HG03469 (cell line): ENCODE measurements around the gene STMP1.
"Not testable (repeated sequence)": the region's sequence is repeated elsewhere in the genome, so short reads cannot be mapped to it uniquely, and the experiment has no call there.

ENCODE experiments used
- ATAC-seq: cut with Tn5 transposase; IDR thresholded peaks from one replicate; pipeline ENCODE4 v1.9.1; 2021; ENCODE audit warnings: mild to moderate bottlenecking, moderate library complexity, moderate number of reproducible peaks; ENCODE audit not compliant: unreplicated experiment

Gene STMP1

GRCh38 chr7:135662373-135663114 is at the start of gene STMP1:
TSS of gene STMP1 (plus strand) at chr7:135662514.
- peak; percentile 80 for ATAC-seq

- no peak for ATAC-seq
Observed at GRCh38 chr7:135616136-135616535, 46.2 kb upstream of the STMP1 start.

GRCh38 chr7:135617781-135618180 is 44.5 kb upstream of the STMP1 start:
- no peak for ATAC-seq

GRCh38 chr7:135618510-135618909 is 43.8 kb upstream of the STMP1 start:
- no peak for ATAC-seq

GRCh38 chr7:135620447-135620846 is 41.9 kb upstream of the STMP1 start:
- ATAC-seq = no peak

- ATAC-seq = no peak
Observed at GRCh38 chr7:135620980-135621850, 41.1 kb upstream of the STMP1 start.

- ATAC-seq = no peak
Observed at GRCh38 chr7:135634191-135634878, 28.0 kb upstream of the STMP1 start.

GRCh38 chr7:135639690-135640089 is 22.6 kb upstream of the STMP1 start:
- ATAC-seq = not testable (repeated sequence)

GRCh38 chr7:135644154-135644553 is 18.2 kb upstream of the STMP1 start:
- no peak for ATAC-seq

- no peak for ATAC-seq
Observed at GRCh38 chr7:135644729-135645128, 17.6 kb upstream of the STMP1 start.

GRCh38 chr7:135645296-135645904 is 16.9 kb upstream of the STMP1 start:
- no peak for ATAC-seq

GRCh38 chr7:135647755-135648154 is 14.6 kb upstream of the STMP1 start:
- no peak for ATAC-seq

- ATAC-seq = no peak
Observed at GRCh38 chr7:135648235-135648634, 14.1 kb upstream of the STMP1 start.

- no peak for ATAC-seq
Observed at GRCh38 chr7:135650831-135651573, 11.3 kb upstream of the STMP1 start.

GRCh38 chr7:135653340-135654080 is 8.8 kb upstream of the STMP1 start:
- no peak for ATAC-seq

- ATAC-seq = no peak
Observed at GRCh38 chr7:135658564-135658963, 3.8 kb upstream of the STMP1 start.

GRCh38 chr7:135659159-135659846 is 3.0 kb upstream of the STMP1 start:
- ATAC-seq = no peak

- ATAC-seq = peak; percentile 6
Observed at GRCh38 chr7:135661311-135662122, 797 bp upstream of the STMP1 start.

- ATAC-seq = no peak
Observed at GRCh38 chr7:135662123-135662372, 266 bp upstream of the STMP1 start.
